GM12864 (cell line): ENCODE measurements around the gene ARMC7.
"Not testable (repeated sequence)": the region's sequence is repeated elsewhere in the genome, so short reads cannot be mapped to it uniquely, and the experiment has no call there.

Experiments used
- DNase-seq: peaks from one replicate; pipeline ENCODE4 v3.0.0-alpha.2; 2011; ENCODE audit warnings: low read depth
- H3K4me3 ChIP-seq: 2 replicates; pipeline ENCODE4 v1.5.1; 2011; ENCODE audit warnings: mild to moderate bottlenecking, low read depth, low read length, control low read depth
- CTCF ChIP-seq: IDR thresholded peaks from 2 replicates; pipeline ENCODE4 v1.5.1; 2011; ENCODE audit warnings: low read depth, mild to moderate bottlenecking, moderate library complexity, low read length, control low read depth, inconsistent platforms; ENCODE audit errors: missing control alignments

ARMC7 gene

GRCh38 chr17:75160211-75160610 is 50.4 kb downstream of the ARMC7 start:
- DNase-seq, result no peak
- TF ChIP-seq CTCF, result no peak
- H3K4me3 ChIP-seq, result no peak overlapping the region

GRCh38 chr17:75163074-75163473 is 53.3 kb downstream of the ARMC7 start:
- TF ChIP-seq CTCF, result no peak
- H3K4me3 ChIP-seq, result no peak overlapping the region
- DNase-seq, result no peak

- DNase-seq, H3K4me3 ChIP-seq: not testable (repeated sequence)
Measured at GRCh38 chr17:75164606-75165005, 54.8 kb downstream of the ARMC7 start.

- no peak overlapping the region for H3K4me3 ChIP-seq
- no peak for TF ChIP-seq CTCF
- DNase-seq, result no peak
Measured at GRCh38 chr17:75168998-75169397, 59.2 kb downstream of the ARMC7 start.

- DNase-seq, result no peak
- TF ChIP-seq CTCF, result no peak
- no peak overlapping the region for H3K4me3 ChIP-seq
Measured at GRCh38 chr17:75173526-75173925, 63.8 kb downstream of the ARMC7 start.

GRCh38 chr17:75174996-75175395 is 65.2 kb downstream of the ARMC7 start:
- no peak for TF ChIP-seq CTCF
- H3K4me3 ChIP-seq, result no peak overlapping the region
- no peak for DNase-seq

- no peak for TF ChIP-seq CTCF
- DNase-seq, result no peak
- no peak overlapping the region for H3K4me3 ChIP-seq
Measured at GRCh38 chr17:75176625-75177024, 66.9 kb downstream of the ARMC7 start.

GRCh38 chr17:75178453-75178852 is 68.7 kb downstream of the ARMC7 start:
- no peak for DNase-seq
- no peak overlapping the region for H3K4me3 ChIP-seq
- TF ChIP-seq CTCF, result no peak
